Kidney (tissue), 14 donors: ENCODE data around the gene CDK11A. TPM values are rescaled to one million over a fixed set of nuclear protein-coding genes. Genes with fewer than 3 reads are reported as not detected.

Experiments used
- DNase-seq, 5 donors: peaks; one replicate each; pipeline ENCODE4 v3.0.0-alpha.2; 2013 to 2020
- FAIRE-seq: peaks from 2 replicates; lab custom pipeline; 2012; peaks lifted over from hg19 to GRCh38; lab: Jason Lieb, UNC
- H3K27ac ChIP-seq, 2 donors: one replicate each; pipeline ENCODE4 v1.7.0; 2013; ENCODE audit warnings: low read depth in 2 of 2, low read length in 2 of 2, inconsistent platforms in 1 of 2
- H3K27me3 ChIP-seq: one replicate; pipeline ENCODE4 v1.7.1; 2013; ENCODE audit warnings: low read length, inconsistent platforms; ENCODE audit not compliant: control insufficient read depth, insufficient read depth
- H3K36me3 ChIP-seq, 3 donors: one replicate each; pipeline versions ENCODE4 v1.7.0 to v1.7.1; 2013; ENCODE audit warnings: low read length in 3 of 3, control low read depth in 1 of 3, inconsistent platforms in 1 of 3; ENCODE audit not compliant: insufficient read depth in 3 of 3, control insufficient read depth in 2 of 3
- H3K4me1 ChIP-seq, 3 donors: one replicate each; pipeline versions ENCODE4 v1.7.0 to v1.7.1; 2013; ENCODE audit warnings: low read length in 3 of 3, inconsistent platforms in 1 of 3, low read depth in 1 of 3; ENCODE audit not compliant: control insufficient read depth in 2 of 3, insufficient read depth in 2 of 3
- H3K4me3 ChIP-seq, 3 donors: one replicate each; pipeline versions ENCODE4 v1.7.0 to v1.8.1; 2013; ENCODE audit warnings: low read length in 3 of 3, control low read depth in 1 of 3, inconsistent platforms in 1 of 3
- H3K9ac ChIP-seq, 3 donors: one replicate each; pipeline versions ENCODE4 v1.7.0 to v1.7.1; 2013; ENCODE audit warnings: low read length in 3 of 3, control low read depth in 1 of 3, inconsistent platforms in 1 of 3
- H3K9me3 ChIP-seq, 3 donors: one replicate each; pipeline versions ENCODE4 v1.7.0 to v1.7.1; 2013; ENCODE audit warnings: low read length in 3 of 3, control low read depth in 1 of 3, inconsistent platforms in 1 of 3; ENCODE audit not compliant: control insufficient read depth in 2 of 3, insufficient read depth in 1 of 3
- CTCF ChIP-seq: IDR thresholded peaks from 3 replicates; pipeline ENCODE4 v1.5.1; 2012; ENCODE audit warnings: mild to moderate bottlenecking, moderate library complexity, borderline replicate concordance; ENCODE audit not compliant: insufficient read depth; ENCODE audit errors: extremely low read depth
- intact Hi-C: fragments of 100-400 bp; cut with DNase I; formaldehyde crosslinking; loops from one replicate; pipeline ENCODE4 v1.11.1; 2022
- polyA plus RNA-seq: library from polyadenylated mRNA; stranded (reverse); fragments of 350-450 nt; fragmentation: Illumina TruSeq; extraction: RNeasy Lipid Tissue Mini Kit (QIAGEN cat#74804); gene quantifications from one replicate; pipeline ENCODE4 v1.2.3, GENCODE V29; 2014; ENCODE audit warnings: low read depth, low replicate concordance; ENCODE audit not compliant: insufficient read depth
- total RNA-seq: library from RNA; stranded (reverse); fragmentation: NEBNext Ultra II Directional; extraction: Animal tissue kit (Norgen Biotek cat#: 25700); gene quantifications from one replicate; pipeline ENCODE4 v1.2.1, GENCODE V29; 2021
- donor health status: control.
- donor health status: control.
- donor health status: control.
- donor health status: control.
- donor health status: control.
- donor health status: DM: yes; HTN: yes; CAD: no.
- donor health status: Normal renal cell carcinoma (clear cell type).

CDK11A gene
- total and polyA plus RNA-seq, 2 donors from 2014 or later: 21.5 to 37.3 TPM

GRCh38 chr1:1755852-1756251 lies 31.7 kb upstream of the CDK11A start:
- no peak for TF ChIP-seq CTCF
- Histone ChIP-seq H3K4me1 (peaks cover 0 to 15% (median 5%) of the 10 kb centered on the region in 3 donors), H3K4me3 (no peak overlapping the region), H3K9me3 (no peaks in the 10 kb centered on the region), H3K27me3 (no peaks in the 10 kb centered on the region), H3K36me3 (peaks cover 0 to 10% (median 2%) of the 10 kb centered on the region in 3 donors), H3K9ac (no peak overlapping the region), H3K27ac (no peak overlapping the region)
- DNase-seq (peak in 1 of 5 donors; percentile 59), FAIRE-seq (no peak)
- intact Hi-C loops: no loop called here

- intact Hi-C loops: no loop called here
- TF ChIP-seq CTCF: no peak
- no peak for FAIRE-seq
- no peak overlapping the region for H3K9ac ChIP-seq
- no peaks in the 10 kb centered on the region for H3K9me3 ChIP-seq
- no peak overlapping the region for H3K27ac ChIP-seq
- H3K36me3 ChIP-seq: peaks cover 0 to 10% (median 2%) of the 10 kb centered on the region in 3 donors
- H3K4me1 ChIP-seq: peaks cover 0 to 15% (median 5%) of the 10 kb centered on the region in 3 donors
- peak in 1 of 5 donors; percentile 71 for DNase-seq
- no peaks in the 10 kb centered on the region for H3K27me3 ChIP-seq
- H3K4me3 ChIP-seq: no peak overlapping the region
Observed at GRCh38 chr1:1755426-1755825, 31.3 kb upstream of the CDK11A start.

- peak in 1 of 5 donors; percentile 73 for DNase-seq
- Histone ChIP-seq H3K9ac (no peak overlapping the region), H3K27ac (no peak overlapping the region), H3K27me3 (no peaks in the 10 kb centered on the region), H3K4me1 (peaks cover 0 to 14% (median 5%) of the 10 kb centered on the region in 3 donors), H3K36me3 (peaks cover 0 to 10% (median 0%) of the 10 kb centered on the region in 3 donors), H3K9me3 (no peaks in the 10 kb centered on the region), H3K4me3 (no peak overlapping the region)
- intact Hi-C loops: no loop called here
- no peak for TF ChIP-seq CTCF
- no peak for FAIRE-seq
Observed at GRCh38 chr1:1754051-1754815, 30.1 kb upstream of the CDK11A start.
